Kidney capillary endothelial cell (primary cell): ENCODE measurements around the gene PPFIBP2.

Experiments used
- DNase-seq: peaks from one replicate; pipeline ENCODE4 v3.0.0-alpha.2; 2018; ENCODE audit warnings: low spot score

Gene PPFIBP2

GRCh38 chr11:7527029-7527428 is 13.2 kb downstream of the PPFIBP2 start:
- no peak for DNase-seq

GRCh38 chr11:7528514-7529049 is 14.8 kb downstream of the PPFIBP2 start:
- DNase-seq = no peak

- no peak for DNase-seq
These were observed 16.3 kb downstream of the PPFIBP2 start for GRCh38 chr11:7530013-7530640.

- DNase-seq = no peak
These were observed 17.2 kb downstream of the PPFIBP2 start for GRCh38 chr11:7531011-7531410.

GRCh38 chr11:7532405-7533145 is 18.8 kb downstream of the PPFIBP2 start:
- DNase-seq = no peak

- no peak for DNase-seq
These were observed 19.6 kb downstream of the PPFIBP2 start for GRCh38 chr11:7533199-7534041.

- DNase-seq = no peak
These were observed 20.2 kb downstream of the PPFIBP2 start for GRCh38 chr11:7534042-7534378.

- no peak for DNase-seq
These were observed 22.3 kb downstream of the PPFIBP2 start for GRCh38 chr11:7536100-7536499.

GRCh38 chr11:7537265-7537664 is 23.5 kb downstream of the PPFIBP2 start:
- no peak for DNase-seq

GRCh38 chr11:7538031-7538430 is 24.2 kb downstream of the PPFIBP2 start:
- no peak for DNase-seq

GRCh38 chr11:7538466-7539454 is 25.0 kb downstream of the PPFIBP2 start:
- DNase-seq = no peak

GRCh38 chr11:7540830-7541555 is 27.2 kb downstream of the PPFIBP2 start:
- DNase-seq = no peak

- no peak for DNase-seq
These were observed 29.5 kb downstream of the PPFIBP2 start for GRCh38 chr11:7543302-7543701.

- DNase-seq = no peak
These were observed 30.2 kb downstream of the PPFIBP2 start for GRCh38 chr11:7544021-7544420.

- DNase-seq = no peak
These were observed 31.8 kb downstream of the PPFIBP2 start for GRCh38 chr11:7545611-7546010.

- no peak for DNase-seq
These were observed 32.6 kb downstream of the PPFIBP2 start for GRCh38 chr11:7546324-7546791.

- DNase-seq = no peak
These were observed 33.9 kb downstream of the PPFIBP2 start for GRCh38 chr11:7547687-7548086.

- DNase-seq = no peak
These were observed 35.0 kb downstream of the PPFIBP2 start for GRCh38 chr11:7548659-7549274.

GRCh38 chr11:7549681-7550080 is 35.9 kb downstream of the PPFIBP2 start:
- no peak for DNase-seq

GRCh38 chr11:7551571-7551970 is 37.8 kb downstream of the PPFIBP2 start:
- no peak for DNase-seq
